ENCODE data around the gene TGFBR3L.
"Not testable (repeated sequence)": the region's sequence is repeated elsewhere in the genome, so short reads cannot be mapped to it uniquely, and the experiment has no call there.

Gene TGFBR3L

DNA sequence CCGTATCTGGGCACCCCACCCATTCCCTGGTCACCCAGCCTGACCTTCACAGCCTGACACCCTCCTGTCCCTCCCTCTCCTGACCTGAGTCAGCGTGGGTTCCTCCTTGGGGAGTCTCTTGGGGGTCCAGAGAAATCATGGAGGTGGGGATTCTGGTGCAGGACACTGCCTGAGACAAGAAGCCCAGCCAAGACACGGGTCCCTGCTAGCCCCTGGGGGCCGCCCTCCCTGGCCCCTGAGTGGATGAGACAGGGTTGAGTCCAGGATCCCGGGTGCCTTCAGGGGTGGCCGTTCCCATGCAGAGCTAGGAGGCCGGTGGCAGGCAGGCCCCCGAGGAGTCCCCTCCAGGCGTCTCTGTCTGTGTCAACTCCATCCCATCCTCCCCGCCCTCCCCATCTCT lies 9.4 kb upstream of the TGFBR3L start:
- DNase-seq: no peak

DNA sequence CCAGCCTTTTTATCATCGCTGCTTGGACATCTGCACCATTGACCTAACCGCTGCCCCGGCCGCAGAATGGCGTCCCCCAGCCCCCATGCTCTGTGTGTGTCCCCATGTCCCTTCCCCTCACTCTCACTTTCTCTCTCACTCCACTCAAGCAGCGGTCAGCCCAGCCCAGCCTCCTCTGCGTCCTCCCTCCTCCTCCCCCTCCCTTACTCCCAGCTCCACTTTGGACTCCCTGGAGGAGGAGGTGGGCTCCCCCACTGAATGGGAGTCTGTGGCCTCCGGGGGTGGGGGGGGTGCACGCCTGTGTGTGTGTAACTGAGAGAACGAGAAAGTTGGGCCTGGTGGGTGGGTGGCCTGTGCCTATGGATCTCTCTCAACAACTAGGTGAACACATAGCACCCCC lies 8.8 kb upstream of the TGFBR3L start:
- DNase-seq: no peak

DNA sequence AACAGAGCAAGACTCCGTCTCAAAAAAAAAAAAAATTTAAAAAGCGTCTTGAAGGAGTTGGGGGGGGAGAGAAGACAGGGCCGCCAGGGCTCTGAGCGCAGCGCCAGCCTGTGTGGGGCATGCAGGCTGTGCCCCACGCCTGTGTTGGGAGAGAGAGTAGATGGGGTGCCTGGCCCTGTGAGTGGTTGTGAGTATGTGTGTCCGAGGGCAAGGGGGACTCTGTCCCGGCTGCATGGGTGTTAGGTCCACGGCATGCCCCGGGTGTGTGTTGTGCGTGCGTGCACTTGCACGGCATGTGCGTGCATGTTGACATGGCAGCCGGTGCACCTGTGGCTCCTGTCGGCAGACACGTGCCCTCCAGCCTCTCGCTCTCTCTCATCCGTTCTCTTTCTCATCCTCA lies 7.5 kb upstream of the TGFBR3L start:
- DNase-seq: no peak

DNA sequence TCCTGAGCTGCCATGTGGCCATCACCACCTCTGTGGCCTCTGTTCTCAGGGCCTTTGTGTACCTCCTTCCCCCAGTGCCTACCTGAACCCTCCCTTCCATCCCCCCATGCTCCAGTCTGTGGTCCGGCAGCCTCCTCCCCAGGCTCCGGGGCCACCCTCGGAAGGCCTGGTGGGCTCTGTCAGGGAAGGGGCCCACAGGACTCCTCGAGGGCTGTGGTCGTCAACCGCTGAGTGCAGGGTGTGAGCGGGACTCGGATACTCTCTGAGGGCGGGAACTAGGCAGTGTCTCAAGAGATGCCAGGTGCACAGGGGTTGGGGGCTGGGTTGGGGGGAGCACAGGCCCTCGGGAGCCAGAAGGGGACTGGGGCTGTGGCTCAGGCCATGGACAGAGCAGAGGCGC lies 7.1 kb upstream of the TGFBR3L start:
- no peak for DNase-seq

DNA sequence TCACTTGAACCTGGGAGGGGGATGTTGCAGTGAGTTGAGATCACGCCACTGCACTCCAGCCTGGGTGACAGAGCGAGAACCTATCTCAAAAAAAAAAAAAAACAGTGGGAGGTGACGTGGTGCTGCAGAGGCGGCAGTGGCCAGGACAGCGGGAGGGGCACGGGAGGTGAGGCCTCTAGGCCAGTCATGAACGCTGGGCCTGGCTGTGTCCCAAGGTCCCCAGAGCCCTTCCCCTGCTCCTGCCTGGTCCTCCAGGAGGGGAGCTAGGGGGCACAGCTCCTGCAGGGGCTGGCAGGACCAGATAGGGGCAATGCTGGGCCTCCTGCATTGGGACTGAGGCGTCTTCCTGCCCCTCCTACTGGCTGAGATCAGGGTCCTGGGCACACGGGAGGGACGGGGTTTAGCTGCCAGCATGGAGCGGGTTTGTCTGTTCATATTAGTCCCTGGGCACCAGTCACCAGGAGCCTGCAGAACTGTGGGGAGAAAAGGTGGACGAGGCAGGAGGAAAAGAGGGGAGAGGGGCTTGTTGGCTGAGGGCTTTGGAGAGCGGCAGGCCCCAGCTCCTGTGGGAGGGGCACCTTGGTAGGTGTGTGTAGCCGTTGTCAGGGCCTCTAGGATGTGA lies 6.4 kb upstream of the TGFBR3L start:
- no peak for DNase-seq

DNA sequence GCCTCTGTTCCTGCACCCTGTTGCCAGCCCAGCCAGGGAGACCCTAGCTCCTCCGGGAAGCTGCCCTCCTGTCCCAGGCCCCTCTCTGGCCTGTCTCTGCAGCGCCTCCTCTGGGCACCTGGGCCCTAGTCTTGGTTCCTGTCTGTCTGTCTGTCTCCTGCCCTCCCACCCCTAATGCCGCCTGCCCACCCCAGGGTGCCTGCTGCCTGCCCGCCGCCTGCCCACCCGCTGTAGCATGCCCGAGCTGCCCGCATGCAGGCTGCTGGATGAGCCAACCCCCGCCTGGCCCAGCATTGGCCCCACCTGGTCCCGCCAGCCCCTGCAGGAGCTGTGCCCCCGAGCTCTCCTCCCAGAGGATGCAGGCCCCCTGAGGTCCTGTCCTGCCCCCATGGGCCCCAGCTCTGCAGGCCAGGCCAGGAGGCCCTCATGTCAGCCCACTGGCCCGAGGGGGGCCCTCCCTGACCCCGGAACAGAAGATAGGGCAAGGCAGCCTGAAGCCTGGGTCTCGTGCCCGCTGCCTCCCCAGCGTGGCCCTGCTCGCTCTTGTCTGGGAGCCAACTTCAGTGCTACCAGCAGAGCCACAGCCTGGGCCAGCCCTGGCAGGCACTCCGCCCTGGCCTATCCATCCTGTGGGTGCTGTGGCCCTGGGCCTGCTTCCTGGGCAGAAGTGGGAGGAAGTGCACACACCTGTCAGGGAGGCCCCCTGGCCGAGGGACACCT lies 5.7 kb upstream of the TGFBR3L start:
- no peak for DNase-seq

DNA sequence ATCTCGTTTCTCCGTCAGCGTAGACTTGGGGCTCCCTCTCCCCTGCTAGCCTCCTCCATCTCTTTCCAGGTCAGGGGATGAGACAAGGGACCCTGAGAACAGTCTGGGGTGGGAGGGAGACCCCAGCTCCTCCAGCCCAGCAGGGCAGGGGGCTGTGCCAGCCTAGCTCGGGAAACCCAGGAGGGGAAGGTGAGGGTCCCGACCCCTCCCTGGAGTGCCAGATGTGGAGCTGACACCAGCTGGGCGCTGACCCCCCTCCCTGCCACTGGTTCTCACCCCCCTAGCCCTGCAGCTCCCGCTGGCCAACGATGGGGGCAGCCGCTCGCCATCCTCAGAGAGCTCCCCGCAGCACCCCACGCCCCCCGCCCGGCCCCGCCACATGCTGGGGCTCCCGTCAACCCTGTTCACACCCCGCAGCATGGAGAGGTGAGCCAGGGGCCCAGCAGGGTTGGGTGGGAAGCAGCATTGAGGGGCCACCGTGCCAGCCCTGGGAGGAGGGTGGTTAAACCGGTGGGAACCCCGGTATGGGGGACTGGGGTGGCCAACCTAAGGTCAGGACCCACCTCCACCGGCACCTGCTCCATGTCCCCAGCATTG lies 5.1 kb upstream of the TGFBR3L start:
- DNase-seq: no peak

DNA sequence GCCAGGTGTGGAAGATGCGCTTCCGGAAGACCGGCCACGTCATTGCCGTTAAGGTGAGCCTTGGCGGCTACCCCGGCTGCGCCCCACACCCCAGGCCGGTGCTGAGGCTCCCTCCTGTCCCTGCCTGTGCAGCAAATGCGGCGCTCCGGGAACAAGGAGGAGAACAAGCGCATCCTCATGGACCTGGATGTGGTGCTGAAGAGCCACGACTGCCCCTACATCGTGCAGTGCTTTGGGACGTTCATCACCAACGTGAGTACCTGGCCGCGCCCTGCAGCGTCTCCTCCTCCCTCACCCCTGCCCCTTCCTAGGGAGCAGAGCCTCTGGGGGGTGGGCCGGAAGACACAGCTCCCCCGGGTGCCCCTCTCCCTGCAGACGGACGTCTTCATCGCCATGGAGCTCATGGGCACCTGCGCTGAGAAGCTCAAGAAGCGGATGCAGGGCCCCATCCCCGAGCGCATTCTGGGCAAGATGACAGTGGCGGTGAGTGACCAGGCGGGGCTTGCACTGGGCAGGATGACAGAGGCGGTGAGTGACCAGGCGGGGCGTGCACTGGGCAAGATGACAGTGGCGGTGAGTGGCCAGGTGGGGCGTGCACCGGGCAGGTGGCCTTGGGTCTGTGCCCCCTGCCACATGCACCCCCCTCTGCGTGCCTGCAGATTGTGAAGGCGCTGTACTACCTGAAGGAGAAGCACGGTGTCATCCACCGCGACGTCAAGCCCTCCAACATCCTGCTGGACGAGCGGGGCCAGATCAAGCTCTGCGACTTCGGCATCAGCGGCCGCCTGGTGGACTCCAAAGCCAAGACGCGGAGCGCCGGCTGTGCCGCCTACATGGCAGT lies 4.1 kb upstream of the TGFBR3L start:
- DNase-seq: no peak

DNA sequence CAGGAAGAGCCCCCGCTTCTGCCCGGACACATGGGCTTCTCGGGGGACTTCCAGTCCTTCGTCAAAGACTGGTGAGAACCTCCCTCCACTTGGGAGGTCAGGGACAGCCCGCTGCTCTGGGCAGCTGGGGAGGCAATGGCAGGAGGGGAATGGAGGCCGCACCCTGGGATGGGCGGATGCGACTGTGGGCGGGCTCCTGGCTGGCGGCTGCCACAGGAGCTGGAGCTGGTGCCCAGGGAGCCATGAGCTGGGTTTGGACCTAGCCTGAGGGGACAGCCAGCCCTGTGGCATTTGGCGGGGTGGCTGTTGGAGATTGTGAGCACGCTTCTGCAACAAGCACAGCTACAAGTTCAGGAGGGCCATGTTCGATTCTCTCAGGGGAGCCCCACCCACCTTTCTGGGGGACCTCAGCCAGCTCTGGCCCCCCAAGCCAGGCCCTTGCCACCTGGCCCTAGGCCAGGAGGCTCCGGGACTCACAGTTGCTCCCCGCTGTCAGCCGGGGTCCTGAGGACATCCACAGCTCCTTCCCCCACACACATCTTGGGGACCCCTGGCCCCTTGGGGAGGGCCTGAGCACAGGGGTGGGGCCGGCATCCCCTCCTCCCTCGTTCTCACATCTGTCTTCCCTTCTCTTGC lies 3.0 kb upstream of the TGFBR3L start:
- DNase-seq: no peak

DNA sequence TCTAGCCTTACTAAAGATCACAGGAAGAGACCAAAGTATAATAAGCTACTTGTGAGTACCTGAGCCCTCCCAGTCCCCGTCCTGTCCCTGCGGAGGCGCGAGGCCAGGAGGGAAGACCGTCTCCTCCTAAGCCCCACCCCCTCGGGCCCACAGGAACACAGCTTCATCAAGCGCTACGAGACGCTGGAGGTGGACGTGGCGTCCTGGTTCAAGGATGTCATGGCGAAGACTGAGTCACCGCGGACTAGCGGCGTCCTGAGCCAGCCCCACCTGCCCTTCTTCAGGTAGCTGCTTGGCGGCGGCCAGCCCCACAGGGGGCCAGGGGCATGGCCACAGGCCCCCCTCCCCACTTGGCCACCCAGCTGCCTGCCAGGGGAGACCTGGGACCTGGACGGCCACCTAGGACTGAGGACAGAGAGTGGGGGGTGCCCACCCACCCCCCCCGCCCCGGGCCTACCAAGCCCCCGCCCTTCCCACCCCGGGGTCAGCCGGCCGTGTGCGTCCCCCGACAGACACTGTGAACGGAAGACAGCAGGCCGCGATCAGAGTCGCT lies 2.4 kb upstream of the TGFBR3L start:
- no peak for DNase-seq

DNA sequence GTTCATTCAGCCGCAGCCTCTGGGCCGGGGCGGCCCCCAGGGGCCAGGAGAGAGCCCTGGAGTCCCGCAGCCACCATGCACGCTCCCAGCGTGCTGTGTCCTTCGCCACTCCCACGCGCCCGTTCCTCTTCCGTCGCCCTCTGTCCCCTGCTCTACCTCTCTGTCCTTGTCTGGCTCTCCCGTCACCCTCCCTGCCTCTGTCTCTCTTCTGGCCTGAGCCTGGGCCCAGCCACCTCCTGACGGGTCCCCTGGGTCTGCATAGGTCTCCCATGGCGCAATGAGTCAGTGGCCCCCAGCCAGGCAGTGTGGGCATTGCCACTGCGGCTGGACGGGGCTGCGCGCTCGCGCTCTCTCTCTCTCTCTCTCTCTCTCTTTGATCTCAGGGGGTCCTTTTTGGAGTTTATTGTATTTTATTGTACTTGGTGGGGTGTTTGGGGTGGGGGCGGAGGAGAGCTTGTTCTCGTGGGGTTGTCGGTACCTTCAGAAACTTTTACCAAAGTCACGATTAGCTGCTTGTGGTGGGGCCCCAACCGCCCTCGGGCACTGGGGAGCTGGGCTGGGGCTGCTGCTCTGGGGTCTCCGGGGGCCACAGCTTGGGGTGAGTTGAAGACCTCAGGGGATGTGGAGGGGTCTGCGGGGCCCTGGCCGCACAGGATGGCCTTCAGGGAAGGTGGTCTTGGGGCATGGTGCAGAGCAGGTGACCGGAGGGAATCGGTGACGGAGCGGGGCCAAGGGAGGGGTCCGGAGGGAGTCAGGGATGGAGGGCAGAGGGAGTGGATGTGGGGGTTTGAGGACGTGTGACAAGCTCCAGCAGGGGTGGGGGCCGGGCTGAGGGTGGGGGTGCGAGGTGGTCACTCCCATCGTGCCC lies 1.7 kb upstream of the TGFBR3L start:
- no peak for DNase-seq

DNA sequence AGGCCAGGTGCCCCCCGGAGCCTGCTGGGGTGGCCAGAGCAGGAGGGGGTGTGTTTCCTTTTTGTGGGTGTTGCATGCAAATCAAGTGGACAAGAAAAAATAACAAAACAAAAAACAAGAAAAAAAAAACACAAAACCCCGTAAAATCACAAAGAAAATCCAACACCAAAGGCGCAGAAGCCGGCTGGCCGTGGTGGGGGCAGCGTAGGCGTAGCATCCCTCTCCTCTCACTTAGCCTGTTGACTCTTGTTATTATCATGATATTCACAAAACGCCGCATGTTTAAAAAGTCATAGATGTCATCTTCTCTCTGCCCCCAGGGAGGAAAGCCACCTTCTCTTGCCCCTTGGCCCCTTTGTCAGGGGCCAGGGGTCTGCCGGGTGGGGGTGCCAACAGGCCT lies 978 bp upstream of the TGFBR3L start:
- no peak for DNase-seq

DNA sequence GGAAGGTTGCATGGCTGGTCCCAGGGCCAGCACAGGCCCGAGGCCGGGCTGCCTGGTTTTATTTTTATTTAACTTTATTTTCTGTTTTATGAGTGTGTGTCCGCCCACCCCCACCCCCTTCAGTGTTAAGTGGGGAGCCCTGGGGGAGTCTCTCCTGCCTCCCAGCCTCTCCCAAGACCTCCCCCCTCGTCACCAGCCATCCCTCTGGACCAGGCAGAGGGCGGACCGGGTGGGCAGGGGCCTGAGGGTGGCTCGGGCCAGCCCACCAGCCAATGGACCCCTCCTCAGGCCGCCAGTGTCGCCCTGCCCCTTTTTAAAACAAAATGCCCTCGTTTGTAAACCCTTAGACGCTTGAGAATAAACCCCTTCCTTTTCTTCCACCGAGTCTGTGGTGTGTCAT lies 531 bp upstream of the TGFBR3L start:
- no peak for DNase-seq

DNA sequence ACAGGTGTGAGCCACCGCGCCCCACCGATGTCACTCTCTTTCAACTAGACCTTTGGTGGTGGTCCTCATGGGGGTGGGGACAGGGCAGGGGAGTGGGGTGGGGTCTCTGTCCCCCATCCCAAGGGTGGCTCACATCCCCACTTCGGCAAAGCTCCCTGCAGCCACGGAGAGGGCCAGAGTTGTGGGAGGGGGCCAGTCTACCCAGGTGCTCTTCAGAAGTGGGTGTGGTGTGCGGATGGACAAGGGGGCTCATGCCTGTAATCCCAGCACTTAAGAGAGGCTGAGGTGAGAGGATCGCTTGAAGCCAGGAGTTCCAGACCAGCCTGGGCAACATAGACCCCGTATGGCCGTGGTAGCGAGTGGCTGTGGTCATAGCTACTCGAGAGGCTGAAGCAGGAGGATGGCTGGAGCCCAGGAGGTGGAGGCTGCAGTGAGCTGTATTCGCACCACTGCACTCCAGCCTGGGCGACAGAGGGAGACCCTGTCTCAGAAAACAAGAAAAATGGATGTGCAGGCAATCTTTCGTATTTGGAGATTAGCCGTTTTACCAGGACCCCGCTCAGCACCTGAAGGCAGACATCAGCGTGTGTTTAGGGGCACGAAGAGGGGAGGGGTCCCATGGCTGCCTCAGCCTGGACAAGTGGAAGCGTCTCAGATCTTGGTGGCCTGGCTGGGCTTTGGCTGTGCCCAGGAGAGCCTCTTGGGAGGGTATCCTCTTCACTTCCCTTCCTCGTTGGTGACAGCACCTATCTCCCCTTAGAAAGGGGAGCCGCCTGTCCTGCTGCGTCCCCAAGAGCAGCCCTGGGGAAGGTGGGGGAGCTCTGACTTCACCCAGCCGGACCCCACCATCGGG lies 846 bp downstream of the TGFBR3L start:
- DNase-seq: no peak

DNA sequence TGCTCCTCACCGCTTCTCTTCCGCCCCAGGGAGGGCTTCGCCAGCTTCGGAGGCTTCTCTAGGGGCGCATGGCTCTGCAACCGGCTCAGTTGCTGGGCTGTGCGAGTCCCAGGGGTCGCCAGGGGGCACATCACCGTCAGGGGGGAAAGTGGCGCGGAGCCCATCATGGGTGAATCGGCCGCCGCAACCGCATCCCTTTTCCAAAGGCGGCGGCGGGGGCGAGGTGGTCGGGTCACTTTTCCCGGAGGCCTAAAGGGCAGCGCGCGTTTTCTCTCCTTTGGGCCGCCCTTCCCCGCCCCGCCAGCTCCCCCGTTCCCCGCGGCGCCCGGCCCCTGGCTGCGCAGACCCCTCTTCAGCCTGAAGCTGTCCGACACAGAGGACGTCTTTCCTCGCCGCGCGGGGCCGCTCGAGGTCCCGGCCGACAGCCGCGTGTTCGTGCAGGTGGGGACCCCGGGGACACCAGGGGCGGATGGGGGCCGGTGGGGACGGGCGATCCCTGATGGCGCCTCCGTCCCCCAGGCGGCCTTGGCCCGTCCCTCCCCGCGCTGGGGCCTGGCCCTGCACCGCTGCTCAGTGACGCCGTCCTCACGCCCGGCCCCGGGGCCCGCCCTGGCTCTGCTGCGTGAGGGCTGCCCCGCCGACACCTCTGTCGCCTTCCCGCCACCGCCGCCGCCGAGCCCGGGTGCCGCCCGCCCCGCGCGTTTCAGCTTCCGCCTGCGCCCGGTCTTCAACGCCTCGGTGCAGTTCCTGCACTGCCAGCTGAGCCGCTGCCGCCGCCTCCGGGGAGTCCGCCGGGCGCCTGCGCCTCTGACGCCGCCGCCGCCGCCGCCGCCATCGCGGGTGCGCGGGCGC lies 1.7 kb downstream of the TGFBR3L start:
- no peak for DNase-seq

DNA sequence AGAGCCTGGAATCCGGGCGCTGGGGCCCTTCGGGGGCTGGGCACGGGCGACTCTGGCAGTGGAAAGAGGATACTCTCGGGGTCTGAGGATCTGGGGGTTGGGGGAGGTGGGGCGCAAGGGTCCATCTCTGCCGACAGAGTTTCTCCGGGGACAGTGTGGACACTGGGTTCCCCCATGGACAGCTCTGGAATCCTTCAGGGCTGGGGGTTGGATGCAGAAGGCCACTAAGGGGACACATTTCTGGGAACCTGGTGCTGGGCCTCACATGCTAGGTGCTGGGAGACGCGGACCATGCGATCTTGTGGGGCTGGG lies 2.3 kb downstream of the TGFBR3L start:
- DNase-seq: no peak

DNA sequence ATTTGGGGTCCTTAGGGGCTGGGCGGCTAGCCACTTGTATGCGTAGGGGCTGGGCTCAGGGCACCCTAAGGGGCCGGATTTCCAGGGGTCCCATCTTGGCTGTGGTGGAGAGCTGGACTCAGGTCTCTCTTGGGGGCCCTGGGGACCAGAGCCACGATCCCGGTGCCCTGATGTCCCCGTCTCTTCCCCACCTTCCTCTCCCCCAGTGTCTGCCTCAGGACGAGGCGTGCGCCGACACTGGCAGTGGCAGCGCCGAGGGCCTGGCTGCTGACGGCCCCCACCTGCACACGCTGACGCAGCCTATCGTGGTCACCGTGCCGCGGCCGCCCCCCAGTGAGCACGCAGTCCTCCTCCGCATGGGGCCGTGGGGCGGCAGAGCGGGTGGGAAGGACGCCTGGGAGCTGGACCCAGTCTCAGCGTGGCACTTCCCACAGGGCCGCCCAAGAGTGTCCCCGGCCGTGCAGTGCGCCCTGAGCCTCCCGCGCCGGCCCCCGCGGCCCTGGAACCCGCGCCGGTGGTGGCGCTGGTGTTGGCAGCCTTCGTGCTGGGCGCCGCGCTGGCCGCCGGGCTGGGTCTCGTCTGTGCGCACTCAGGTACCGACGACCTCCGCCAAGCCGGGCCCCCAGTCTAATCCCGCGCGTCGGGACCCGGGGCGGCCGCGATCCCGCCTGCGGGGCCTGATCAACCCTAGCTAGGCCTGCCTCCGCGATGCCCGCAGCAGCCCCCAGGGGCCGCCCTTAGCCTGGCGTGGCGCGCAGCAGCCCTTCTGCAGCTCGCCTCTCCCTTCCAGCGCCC lies 2.8 kb downstream of the TGFBR3L start:
- no peak for DNase-seq

DNA sequence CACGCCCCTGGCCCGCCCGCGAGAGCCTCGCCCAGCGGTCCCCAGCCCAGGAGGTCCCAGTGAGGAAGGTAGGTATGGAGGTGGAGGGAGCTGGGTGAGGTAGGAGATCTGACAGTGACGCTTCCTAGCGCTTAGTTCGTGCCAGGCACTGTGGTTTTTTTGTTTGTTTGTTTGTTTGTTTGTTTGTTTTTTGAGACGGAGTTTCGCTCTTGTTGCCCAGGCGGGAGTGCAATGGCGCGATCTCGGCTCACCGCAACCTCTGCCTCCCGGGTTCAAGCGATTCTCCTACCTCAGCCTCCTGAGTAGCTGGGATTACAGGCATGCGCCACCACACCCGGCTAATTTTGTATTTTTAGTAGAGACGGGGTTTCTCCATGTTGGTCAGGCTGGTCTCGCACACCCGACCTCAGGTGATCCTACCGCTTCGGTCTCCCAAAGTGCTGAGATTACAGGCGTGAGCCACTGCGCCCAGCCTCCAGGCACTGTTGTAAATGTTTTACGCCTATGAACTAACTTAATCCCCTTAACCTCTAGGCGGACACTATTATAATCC lies 3.5 kb downstream of the TGFBR3L start:
- not testable (repeated sequence) for DNase-seq
